ENCODE data around the gene CNNM3.

CNNM3 gene

GRCh38 chr2:96863575-96864342 lies 47.7 kb downstream of the CNNM3 start:
- Histone ChIP-seq H3K4me1 (ENCODE audit: control insufficient read depth, insufficient read depth, low read length) (peaks cover 31% of the 10 kb centered on the region), H3K36me3 (ENCODE audit: insufficient read depth, low read length) (peaks cover 73% of the 10 kb centered on the region), H3K9ac (ENCODE audit: low read depth, low read length) (no peak overlapping the region)

GRCh38 chr2:96864343-96865091 lies 48.4 kb downstream of the CNNM3 start:
- no peak overlapping the region for H3K4me2 ChIP-seq (ENCODE audit: low read length)
- no peak overlapping the region for H3K4me3 ChIP-seq (ENCODE audit: low read length)
- H3K27me3 ChIP-seq (ENCODE audit: control insufficient read depth, insufficient read depth, low read length), result no peaks in the 10 kb centered on the region
- no peak overlapping the region for H3K9ac ChIP-seq (ENCODE audit: low read depth, low read length)
- peaks cover 23% of the 10 kb centered on the region for H3K4me1 ChIP-seq (ENCODE audit: control insufficient read depth, insufficient read depth, low read length)
- H3K9me3 ChIP-seq (replicated peaks; ENCODE audit: low read length), result no peaks in the 10 kb centered on the region
- peaks cover 73% of the 10 kb centered on the region for H3K36me3 ChIP-seq (ENCODE audit: insufficient read depth, low read length)

More at GRCh38 chr2:96863575-96864342, 47.7 kb downstream of the CNNM3 start:
- no peak overlapping the region for H3K4me3 ChIP-seq (ENCODE audit: low read length)
- no peaks in the 10 kb centered on the region for H3K9me3 ChIP-seq (replicated peaks; ENCODE audit: low read length)
- H3K4me2 ChIP-seq (ENCODE audit: low read length), result no peak overlapping the region
- H3K27me3 ChIP-seq (ENCODE audit: control insufficient read depth, insufficient read depth, low read length), result no peaks in the 10 kb centered on the region

- peaks cover 67% of the 10 kb centered on the region for H3K36me3 ChIP-seq (ENCODE audit: insufficient read depth, low read length)
- H3K27me3 ChIP-seq (ENCODE audit: control insufficient read depth, insufficient read depth, low read length), result no peaks in the 10 kb centered on the region
- no peak overlapping the region for H3K9ac ChIP-seq (ENCODE audit: low read depth, low read length)
- peaks cover 26% of the 10 kb centered on the region for H3K4me1 ChIP-seq (ENCODE audit: control insufficient read depth, insufficient read depth, low read length)
- H3K4me3 ChIP-seq (ENCODE audit: low read length), result no peak overlapping the region
- H3K9me3 ChIP-seq (replicated peaks; ENCODE audit: low read length), result no peaks in the 10 kb centered on the region
- peak overlapping the region; percentile 99 for H3K4me2 ChIP-seq (ENCODE audit: low read length)
These were observed 49.6 kb downstream of the CNNM3 start for GRCh38 chr2:96865654-96866053.

- no peaks in the 10 kb centered on the region for H3K27me3 ChIP-seq (ENCODE audit: control insufficient read depth, insufficient read depth, low read length)
- H3K36me3 ChIP-seq (ENCODE audit: insufficient read depth, low read length), result peaks cover 62% of the 10 kb centered on the region
- H3K4me3 ChIP-seq (ENCODE audit: low read length), result peak overlapping the region; percentile 88
- peaks cover 26% of the 10 kb centered on the region for H3K4me1 ChIP-seq (ENCODE audit: control insufficient read depth, insufficient read depth, low read length)
- peak overlapping the region; percentile 94 for H3K9ac ChIP-seq (ENCODE audit: low read depth, low read length)
- H3K9me3 ChIP-seq (replicated peaks; ENCODE audit: low read length), result no peaks in the 10 kb centered on the region
- H3K4me2 ChIP-seq (ENCODE audit: low read length), result peak overlapping the region; percentile 99
These were observed 50.1 kb downstream of the CNNM3 start for GRCh38 chr2:96866149-96866548.

GRCh38 chr2:96866586-96866985 lies 50.5 kb downstream of the CNNM3 start:
- Histone ChIP-seq H3K36me3 (ENCODE audit: insufficient read depth, low read length) (peaks cover 57% of the 10 kb centered on the region), H3K4me3 (ENCODE audit: low read length) (peak overlapping the region; percentile 88), H3K4me2 (ENCODE audit: low read length) (peak overlapping the region; percentile 99), H3K9me3 (replicated peaks; ENCODE audit: low read length) (no peaks in the 10 kb centered on the region), H3K4me1 (ENCODE audit: control insufficient read depth, insufficient read depth, low read length) (peaks cover 26% of the 10 kb centered on the region), H3K27me3 (ENCODE audit: control insufficient read depth, insufficient read depth, low read length) (no peaks in the 10 kb centered on the region), H3K9ac (ENCODE audit: low read depth, low read length) (peak overlapping the region; percentile 94)

- Histone ChIP-seq H3K27me3 (ENCODE audit: control insufficient read depth, insufficient read depth, low read length) (no peaks in the 10 kb centered on the region), H3K4me1 (ENCODE audit: control insufficient read depth, insufficient read depth, low read length) (peaks cover 22% of the 10 kb centered on the region), H3K4me2 (ENCODE audit: low read length) (peak overlapping the region; percentile 99), H3K9ac (ENCODE audit: low read depth, low read length) (peak overlapping the region; percentile 94), H3K36me3 (ENCODE audit: insufficient read depth, low read length) (peaks cover 52% of the 10 kb centered on the region), H3K9me3 (replicated peaks; ENCODE audit: low read length) (no peaks in the 10 kb centered on the region), H3K4me3 (ENCODE audit: low read length) (peak overlapping the region; percentile 88)
These were observed 51.1 kb downstream of the CNNM3 start for GRCh38 chr2:96866986-96867755.

- H3K9ac ChIP-seq (ENCODE audit: low read depth, low read length), result peak overlapping the region; percentile 94
- peak overlapping the region; percentile 88 for H3K4me3 ChIP-seq (ENCODE audit: low read length)
- H3K9me3 ChIP-seq (replicated peaks; ENCODE audit: low read length), result no peaks in the 10 kb centered on the region
- H3K4me2 ChIP-seq (ENCODE audit: low read length), result peak overlapping the region; percentile 99
- peaks cover 48% of the 10 kb centered on the region for H3K36me3 ChIP-seq (ENCODE audit: insufficient read depth, low read length)
- H3K27me3 ChIP-seq (ENCODE audit: control insufficient read depth, insufficient read depth, low read length), result no peaks in the 10 kb centered on the region
- peaks cover 27% of the 10 kb centered on the region for H3K4me1 ChIP-seq (ENCODE audit: control insufficient read depth, insufficient read depth, low read length)
These were observed 51.9 kb downstream of the CNNM3 start for GRCh38 chr2:96867756-96868554.

GRCh38 chr2:96868555-96869280 lies 52.6 kb downstream of the CNNM3 start:
- peak overlapping the region; percentile 99 for H3K4me2 ChIP-seq (ENCODE audit: low read length)
- peak overlapping the region; percentile 88 for H3K4me3 ChIP-seq (ENCODE audit: low read length)
- H3K36me3 ChIP-seq (ENCODE audit: insufficient read depth, low read length), result peaks cover 41% of the 10 kb centered on the region
- peaks cover 35% of the 10 kb centered on the region for H3K4me1 ChIP-seq (ENCODE audit: control insufficient read depth, insufficient read depth, low read length)
- H3K9ac ChIP-seq (ENCODE audit: low read depth, low read length), result peak overlapping the region; percentile 94
- H3K27me3 ChIP-seq (ENCODE audit: control insufficient read depth, insufficient read depth, low read length), result no peaks in the 10 kb centered on the region
- H3K9me3 ChIP-seq (replicated peaks; ENCODE audit: low read length), result no peaks in the 10 kb centered on the region

- Histone ChIP-seq H3K4me1 (ENCODE audit: control insufficient read depth, insufficient read depth, low read length) (peaks cover 41% of the 10 kb centered on the region), H3K9ac (ENCODE audit: low read depth, low read length) (peak overlapping the region; percentile 94), H3K4me2 (ENCODE audit: low read length) (peak overlapping the region; percentile 99), H3K4me3 (ENCODE audit: low read length) (peak overlapping the region; percentile 88), H3K9me3 (replicated peaks; ENCODE audit: low read length) (no peaks in the 10 kb centered on the region), H3K36me3 (ENCODE audit: insufficient read depth, low read length) (peaks cover 34% of the 10 kb centered on the region), H3K27me3 (ENCODE audit: control insufficient read depth, insufficient read depth, low read length) (no peaks in the 10 kb centered on the region)
These were observed 53.3 kb downstream of the CNNM3 start for GRCh38 chr2:96869281-96869821.

Data from skeletal muscle satellite cell (primary cell).